Activated B cell treated with CpG ODN at 0.5 μM for 24 hours (primary cell): ENCODE results near the gene GCNA. TPM values are rescaled to one million over a fixed set of nuclear protein-coding genes. Genes with fewer than 3 reads are reported as not detected.

Experiments used
- ATAC-seq: fragments of 200-7000 bp; cut with Tn5 transposase; one replicate; pipeline ENCODE4 v1.10.0; 2021; ENCODE audit warnings: low read depth, mild to moderate bottlenecking, moderate library complexity
- CTCF ChIA-PET: fragments of 350-600 bp; sonication (Branson Sonifier 250); formaldehyde crosslinking; loops from one replicate; lab custom pipeline; 2021; ENCODE audit warnings: antibody characterized with exemption; lab: Charles Lee
- POLR2A ChIA-PET: fragments of 350-600 bp; sonication (Branson Sonifier 250); formaldehyde crosslinking; loops from one replicate; lab custom pipeline; 2021; ENCODE audit warnings: antibody characterized with exemption; lab: Charles Lee
- DNase-seq: peaks from one replicate; pipeline ENCODE4 v3.0.0; 2022
- H3K27ac Mint-ChIP-seq: one replicate; pipeline ENCODE4 v1.8.0; 2020; ENCODE audit warnings: mixed read lengths
- H3K27me3 Mint-ChIP-seq: one replicate; pipeline ENCODE4 v1.8.0; 2021; ENCODE audit warnings: mixed read lengths
- H3K36me3 Mint-ChIP-seq: one replicate; pipeline ENCODE4 v1.8.0; 2021; ENCODE audit warnings: low read depth, mixed read lengths
- H3K4me1 Mint-ChIP-seq: one replicate; pipeline ENCODE4 v1.8.0; 2021; ENCODE audit warnings: mixed read lengths
- H3K4me3 Mint-ChIP-seq: one replicate; pipeline ENCODE4 v1.8.0; 2020; ENCODE audit warnings: mild to moderate bottlenecking, mixed read lengths
- H3K9me3 Mint-ChIP-seq: one replicate; pipeline ENCODE4 v1.8.0; 2020; ENCODE audit warnings: mixed read lengths
- intact Hi-C: fragments of 100-400 bp; cut with micrococcal nuclease; formaldehyde crosslinking; loops from one replicate; pipeline ENCODE4 v1.15.1; 2024
- total RNA-seq: library from RNA; stranded (reverse); gene quantifications from 2 replicates; pipeline ENCODE4 v1.2.3, GENCODE V29; 2022
- TF ChIP-seq, protein P1 (sequence below): fragments of 200-600 bp; IDR thresholded peaks from one replicate; pipeline ENCODE4 v1.8.0; 2022; ENCODE audit warnings: antibody characterized with exemption, mild to moderate bottlenecking

Gene GCNA
- total RNA-seq, 1 donor from 2014 or later, result 4.1 TPM

DNA sequence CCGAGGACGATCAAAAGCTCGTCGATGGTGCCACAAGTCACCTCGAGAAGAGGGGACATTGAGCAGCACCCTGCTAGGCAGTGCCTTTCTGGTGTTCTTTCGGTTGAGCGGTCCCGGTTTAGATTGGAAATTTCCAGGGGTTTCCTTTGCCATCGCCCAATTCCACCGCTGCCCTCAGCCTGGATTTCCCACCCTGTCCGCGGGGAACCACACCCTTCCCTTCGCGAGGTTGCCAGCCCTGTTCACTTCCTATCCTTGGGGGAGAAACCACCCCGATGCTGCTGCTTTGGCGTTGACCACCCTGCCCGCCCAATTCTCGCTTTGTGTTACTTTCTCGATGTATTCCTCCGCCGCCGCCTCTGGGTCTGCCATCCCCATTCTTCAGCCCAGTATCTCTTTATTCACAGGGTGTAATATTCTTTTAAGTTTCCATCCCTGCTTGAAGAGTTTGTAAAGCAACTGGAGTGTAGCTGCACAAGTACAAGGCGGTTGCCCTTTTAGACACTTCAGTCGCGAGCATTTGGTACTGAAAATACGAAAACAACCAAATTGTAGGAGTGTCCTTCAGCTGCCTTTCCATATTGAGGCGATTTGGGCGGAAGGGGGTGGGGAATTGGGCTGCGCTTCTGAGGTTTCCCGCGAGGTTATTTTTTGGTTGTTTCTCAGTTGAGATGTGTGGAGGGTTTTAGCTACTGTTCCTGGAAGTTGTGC, 44.2 kb upstream of the GCNA start:
- ATAC-seq (peak; percentile 8), DNase-seq (peak; percentile 27)
- TF ChIP-seq, protein P1, sequence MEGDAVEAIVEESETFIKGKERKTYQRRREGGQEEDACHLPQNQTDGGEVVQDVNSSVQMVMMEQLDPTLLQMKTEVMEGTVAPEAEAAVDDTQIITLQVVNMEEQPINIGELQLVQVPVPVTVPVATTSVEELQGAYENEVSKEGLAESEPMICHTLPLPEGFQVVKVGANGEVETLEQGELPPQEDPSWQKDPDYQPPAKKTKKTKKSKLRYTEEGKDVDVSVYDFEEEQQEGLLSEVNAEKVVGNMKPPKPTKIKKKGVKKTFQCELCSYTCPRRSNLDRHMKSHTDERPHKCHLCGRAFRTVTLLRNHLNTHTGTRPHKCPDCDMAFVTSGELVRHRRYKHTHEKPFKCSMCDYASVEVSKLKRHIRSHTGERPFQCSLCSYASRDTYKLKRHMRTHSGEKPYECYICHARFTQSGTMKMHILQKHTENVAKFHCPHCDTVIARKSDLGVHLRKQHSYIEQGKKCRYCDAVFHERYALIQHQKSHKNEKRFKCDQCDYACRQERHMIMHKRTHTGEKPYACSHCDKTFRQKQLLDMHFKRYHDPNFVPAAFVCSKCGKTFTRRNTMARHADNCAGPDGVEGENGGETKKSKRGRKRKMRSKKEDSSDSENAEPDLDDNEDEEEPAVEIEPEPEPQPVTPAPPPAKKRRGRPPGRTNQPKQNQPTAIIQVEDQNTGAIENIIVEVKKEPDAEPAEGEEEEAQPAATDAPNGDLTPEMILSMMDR, result no peak
- Mint-ChIP-seq H3K27me3 (no peaks in the 10 kb centered on the region), H3K36me3 (peaks cover 41% of the 10 kb centered on the region), H3K4me3 (peak overlapping the region; percentile 96), H3K27ac (peak overlapping the region; percentile 93), H3K9me3 (no peaks in the 10 kb centered on the region), H3K4me1 (peaks cover 32% of the 10 kb centered on the region)
- ChIA-PET CTCF (interaction anchor here (1.0 kb wide), 1 partner anchor 8 kb away, joined by 4 read pairs; no protein-coding TSS in a partner anchor), POLR2A (interaction anchor here (0.6 to 5.4 kb wide), 10 partner anchors 9 to 383 kb away, joined by 3 to 79 read pairs (median 6); partner anchors contain the start of genes NONO and TAF1)
- intact Hi-C loops, result loop anchor here (5.0 to 10.0 kb wide), 4 partner anchors 67 to 469 kb away; partner anchors contain the start of genes IL2RG, SNX12 and ZMYM3

DNA sequence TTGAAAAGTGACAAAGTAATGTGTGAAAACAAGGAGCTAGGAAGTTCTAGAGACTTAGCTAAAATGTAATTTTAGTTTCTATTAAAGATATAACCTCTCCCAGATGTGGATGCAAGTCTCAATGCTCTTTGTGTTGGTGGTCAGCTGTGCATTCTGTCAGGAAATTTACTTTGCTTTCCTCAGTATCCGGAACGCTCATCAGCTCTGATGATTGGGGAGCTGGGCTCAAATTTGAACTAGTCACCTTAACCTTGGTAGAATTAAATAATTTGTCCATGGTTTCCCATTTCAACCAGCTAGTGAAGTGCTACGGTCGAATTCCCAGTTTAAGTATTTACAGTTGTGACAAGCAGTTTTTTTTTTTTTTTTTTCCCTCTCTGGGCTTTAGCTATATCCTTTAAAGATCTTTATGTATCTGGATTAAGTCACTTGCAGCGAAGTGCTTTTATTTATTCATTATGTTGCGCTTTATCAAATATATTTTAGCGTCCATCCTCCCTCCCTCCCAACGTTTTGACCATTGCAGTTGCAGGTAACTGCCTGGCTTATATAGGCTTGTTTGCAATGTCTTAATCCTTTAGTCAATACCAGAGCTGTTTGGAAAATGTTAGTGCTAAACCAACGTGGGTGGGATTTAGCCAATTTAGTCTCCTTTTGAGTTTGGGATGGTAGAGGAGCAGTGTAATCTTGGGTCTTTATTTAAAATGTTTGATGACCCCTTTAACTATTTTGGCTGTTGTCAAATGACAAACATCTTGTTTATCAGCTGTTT, 43.3 kb upstream of the GCNA start:
- ChIA-PET CTCF (no interaction called here), POLR2A (interaction anchor here (0.8 to 5.4 kb wide), 5 partner anchors 8 to 251 kb away, joined by 3 to 79 read pairs (median 13); partner anchors contain the start of genes NONO and TAF1)
- H3K9me3 Mint-ChIP-seq, result no peaks in the 10 kb centered on the region
- intact Hi-C loops, result loop anchor here (5.0 to 10.0 kb wide), 4 partner anchors 68 to 470 kb away; partner anchors contain the start of genes IL2RG, SNX12 and ZMYM3
- TF ChIP-seq, protein P1, result no peak
- H3K4me3 Mint-ChIP-seq, result peak overlapping the region; percentile 96
- peak overlapping the region; percentile 93 for H3K27ac Mint-ChIP-seq
- H3K36me3 Mint-ChIP-seq, result peaks cover 47% of the 10 kb centered on the region
- H3K4me1 Mint-ChIP-seq, result peaks cover 41% of the 10 kb centered on the region
- DNase-seq (no peak), ATAC-seq (no peak)
- H3K27me3 Mint-ChIP-seq, result no peaks in the 10 kb centered on the region

GRCh38 chrX:71536285-71536684, 42.0 kb upstream of the GCNA start:
- Mint-ChIP-seq H3K27me3 (no peaks in the 10 kb centered on the region), H3K27ac (peak overlapping the region; percentile 71), H3K9me3 (no peaks in the 10 kb centered on the region), H3K4me1 (peaks cover 51% of the 10 kb centered on the region), H3K36me3 (peaks cover 52% of the 10 kb centered on the region), H3K4me3 (peak overlapping the region; percentile 78)
- POLR2A ChIA-PET, result no interaction called here
- CTCF ChIA-PET, result no interaction called here
- intact Hi-C loops, result loop anchor here (10.0 kb wide), 2 partner anchors 281 to 471 kb away; partner anchors contain the start of genes SNX12 and ZMYM3
- TF ChIP-seq, protein P1, result no peak
- DNase-seq (no peak), ATAC-seq (no peak)

- ChIA-PET POLR2A (no interaction called here), CTCF (no interaction called here)
- DNase-seq (no peak), ATAC-seq (no peak)
- H3K36me3 Mint-ChIP-seq, result peaks cover 58% of the 10 kb centered on the region
- H3K4me1 Mint-ChIP-seq, result peaks cover 56% of the 10 kb centered on the region
- H3K27me3 Mint-ChIP-seq, result no peaks in the 10 kb centered on the region
- H3K9me3 Mint-ChIP-seq, result no peaks in the 10 kb centered on the region
- H3K4me3 Mint-ChIP-seq, result no peak overlapping the region
- intact Hi-C loops, result loop anchor here (10.0 kb wide), 2 partner anchors 283 to 473 kb away; partner anchors contain the start of genes SNX12 and ZMYM3
- TF ChIP-seq, protein P1, result no peak
- H3K27ac Mint-ChIP-seq, result no peak overlapping the region
Observed at GRCh38 chrX:71537743-71538142, 40.5 kb upstream of the GCNA start.
